A204.1 (cell line): ENCODE results near the gene GREM2.

Source experiments
- FAIRE-seq: peaks from 2 replicates; lab custom pipeline; 2012; peaks lifted over from hg19 to GRCh38; lab: Jason Lieb, UNC

The GREM2 gene

GRCh38 chr1:240555524-240555923, 56.4 kb downstream of the GREM2 start:
- FAIRE-seq = no peak

GRCh38 chr1:240553351-240553750, 58.6 kb downstream of the GREM2 start:
- no peak for FAIRE-seq

DNA sequence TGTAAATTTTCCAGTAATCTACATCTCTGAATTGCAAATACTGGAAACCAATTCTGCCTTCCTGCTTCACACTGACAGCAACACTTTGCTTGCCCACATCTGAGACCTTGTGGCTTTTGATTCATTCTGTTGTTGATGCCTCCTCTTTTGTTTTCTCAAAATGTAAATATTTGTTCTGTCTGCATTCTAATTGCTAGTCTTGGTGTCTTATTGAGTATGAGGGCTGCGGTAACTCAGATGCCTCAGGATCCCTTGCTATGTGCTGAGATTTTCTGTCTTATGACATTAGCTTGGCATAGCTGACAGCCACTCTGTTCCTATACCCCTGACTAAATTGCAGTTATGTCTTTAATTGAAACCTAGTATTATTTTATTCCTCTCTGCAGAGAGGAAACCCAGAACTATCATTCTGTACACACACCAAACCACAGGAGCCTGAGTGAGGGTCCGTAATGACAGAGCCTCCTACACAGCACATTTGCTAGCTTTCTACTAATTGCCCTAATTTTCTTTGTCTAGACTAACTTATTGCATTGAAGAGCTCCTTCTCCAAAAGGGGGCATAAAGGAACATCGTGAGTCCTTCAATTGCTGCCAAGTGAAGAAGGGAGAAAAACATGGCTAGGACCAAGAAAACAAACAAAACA, 72.1 kb downstream of the GREM2 start:
- FAIRE-seq = no peak

GRCh38 chr1:240538776-240539430, 73.1 kb downstream of the GREM2 start:
- FAIRE-seq = no peak

- FAIRE-seq = no peak
Observed at GRCh38 chr1:240533154-240533780, 78.7 kb downstream of the GREM2 start.

- no peak for FAIRE-seq
Observed at GRCh38 chr1:240528591-240528990, 83.4 kb downstream of the GREM2 start.

GRCh38 chr1:240527086-240527485, 84.9 kb downstream of the GREM2 start:
- no peak for FAIRE-seq

GRCh38 chr1:240526312-240526711, 85.6 kb downstream of the GREM2 start:
- FAIRE-seq = no peak

- FAIRE-seq = no peak
Observed at GRCh38 chr1:240524356-240525069, 87.4 kb downstream of the GREM2 start.

GRCh38 chr1:240522122-240522822, 89.7 kb downstream of the GREM2 start:
- no peak for FAIRE-seq

GRCh38 chr1:240517891-240518290, 94.1 kb downstream of the GREM2 start:
- no peak for FAIRE-seq

GRCh38 chr1:240516069-240516468, 95.9 kb downstream of the GREM2 start:
- FAIRE-seq = no peak

DNA sequence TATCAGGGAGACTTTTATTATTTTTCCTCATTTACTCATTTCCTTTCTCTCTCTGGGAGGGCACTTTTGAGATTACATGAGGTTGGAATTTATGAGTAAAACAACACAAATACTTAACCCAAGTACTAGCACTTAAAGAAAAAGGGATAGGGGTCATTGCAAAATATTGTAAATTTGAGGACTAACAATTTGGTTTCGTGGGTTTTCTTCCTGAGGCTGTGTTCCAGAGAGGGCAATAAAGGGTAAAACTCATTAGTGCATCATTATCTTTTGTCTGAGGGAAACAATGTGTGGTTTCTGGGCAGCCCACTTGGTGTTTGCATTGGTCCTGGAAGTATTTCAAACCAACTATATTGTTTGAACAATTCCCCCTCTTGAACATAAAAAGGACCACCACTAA, 96.5 kb downstream of the GREM2 start:
- no peak for FAIRE-seq

DNA sequence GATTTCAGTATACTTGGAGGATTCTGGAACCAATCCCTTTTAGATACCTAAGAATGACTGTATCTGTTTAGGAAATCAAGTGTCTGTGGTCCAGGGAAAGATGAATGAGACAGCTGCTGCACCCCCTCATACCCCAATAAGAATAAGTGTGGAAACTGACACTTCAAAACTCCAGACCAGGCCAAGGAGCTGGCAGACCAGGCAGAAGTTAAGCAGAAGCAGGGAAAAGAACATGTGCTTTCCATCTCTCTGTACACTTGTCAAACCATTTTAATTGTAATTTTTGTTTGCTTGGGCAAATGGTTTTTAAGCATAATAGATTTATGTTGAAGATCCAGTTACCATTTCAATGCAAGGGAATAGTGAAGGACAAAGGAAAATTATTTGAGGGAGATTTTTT, 100.2 kb downstream of the GREM2 start:
- FAIRE-seq = no peak

DNA sequence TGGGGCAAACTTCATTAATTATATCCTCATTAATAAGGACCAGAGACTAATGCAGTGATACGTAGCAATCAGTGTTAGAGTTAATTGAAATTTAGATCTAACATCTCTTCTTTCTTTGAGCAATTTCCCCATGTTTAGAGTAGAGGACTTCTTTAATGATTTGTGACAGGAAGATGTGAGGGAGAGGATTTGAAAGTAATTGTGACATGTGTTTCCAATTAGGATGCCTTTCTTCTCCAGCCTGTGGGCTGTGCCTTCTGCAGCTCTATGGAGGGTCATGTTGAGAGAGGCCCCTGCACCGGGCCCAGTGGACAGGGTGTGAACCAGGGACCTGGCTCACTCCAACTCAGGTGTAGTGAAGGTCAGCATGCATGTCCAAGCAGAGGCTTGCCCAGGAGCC, 103.0 kb downstream of the GREM2 start:
- FAIRE-seq = no peak

GRCh38 chr1:240508201-240508600, 103.8 kb downstream of the GREM2 start:
- FAIRE-seq = no peak

GRCh38 chr1:240506176-240506575, 105.8 kb downstream of the GREM2 start:
- FAIRE-seq = no peak

GRCh38 chr1:240503558-240503957, 108.4 kb downstream of the GREM2 start:
- FAIRE-seq = no peak

GRCh38 chr1:240503036-240503435, 108.9 kb downstream of the GREM2 start:
- no peak for FAIRE-seq

DNA sequence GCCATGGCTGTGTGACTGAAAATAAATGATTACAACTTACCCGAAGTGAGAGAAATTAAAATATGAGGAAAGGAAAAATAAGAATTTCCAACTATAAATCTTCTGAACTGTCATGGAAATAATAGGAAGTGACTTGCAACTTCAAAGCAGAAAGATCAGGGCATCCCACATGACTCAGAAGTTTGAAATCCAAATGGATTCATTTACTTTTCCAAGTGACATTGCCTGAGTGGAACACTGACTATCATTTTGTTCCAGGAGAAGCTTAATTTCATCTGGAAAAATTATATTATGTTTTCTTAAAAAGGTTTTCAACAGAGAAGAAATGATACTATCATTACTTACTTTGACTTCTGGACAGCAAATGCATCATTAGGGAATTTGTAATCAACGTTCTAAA, 110.8 kb downstream of the GREM2 start:
- FAIRE-seq = no peak

- FAIRE-seq = no peak
Observed at GRCh38 chr1:240500647-240501046, 111.3 kb downstream of the GREM2 start.

DNA sequence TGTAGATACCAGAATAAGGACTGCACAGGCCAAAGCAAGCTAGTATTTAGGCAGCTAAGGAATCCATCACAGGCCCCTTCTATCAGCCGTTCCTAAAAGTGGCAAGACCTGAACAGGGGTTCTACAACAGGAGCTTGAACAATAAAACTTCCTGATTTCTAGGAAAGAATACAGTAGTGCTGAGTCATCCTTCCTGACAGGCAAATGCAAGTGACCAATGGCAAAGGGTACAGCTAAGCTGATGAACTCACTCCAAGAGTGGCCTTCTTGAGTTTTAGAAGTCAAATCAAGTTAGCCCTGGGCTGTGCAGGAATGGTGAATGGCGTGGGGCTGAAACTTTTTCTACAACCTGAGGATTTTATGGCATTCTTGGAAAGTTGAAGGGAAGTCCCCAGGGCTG, 112.9 kb downstream of the GREM2 start:
- FAIRE-seq = no peak

DNA sequence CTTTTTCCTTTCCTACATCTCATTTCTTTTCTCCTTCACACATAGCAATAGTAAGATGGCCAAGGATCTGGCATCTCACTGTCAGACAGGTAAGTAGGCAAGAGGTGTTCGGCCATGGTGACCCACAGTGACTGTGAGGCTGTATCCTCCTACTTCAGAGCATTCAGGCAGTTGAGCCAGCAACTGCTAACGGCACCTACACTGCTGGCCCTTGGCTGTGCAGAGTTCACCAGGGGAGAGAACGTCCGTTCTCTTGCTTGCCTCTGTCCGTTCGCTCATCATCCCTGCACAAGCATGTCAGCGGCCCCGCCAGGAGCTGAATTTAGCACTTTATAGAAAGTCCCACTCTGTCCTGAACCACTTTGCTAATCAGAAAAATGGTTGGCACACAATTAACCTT, 113.6 kb downstream of the GREM2 start:
- FAIRE-seq = no peak
